GM12801 (cell line): ENCODE measurements around the gene RPTOR.

Source experiments
- TF ChIP-seq, protein P1 (sequence below): IDR thresholded peaks from one replicate; pipeline ENCODE4 v1.5.1; 2011; ENCODE audit warnings: control low read depth; ENCODE audit not compliant: insufficient read length; ENCODE audit errors: extremely low read depth

The RPTOR gene

DNA sequence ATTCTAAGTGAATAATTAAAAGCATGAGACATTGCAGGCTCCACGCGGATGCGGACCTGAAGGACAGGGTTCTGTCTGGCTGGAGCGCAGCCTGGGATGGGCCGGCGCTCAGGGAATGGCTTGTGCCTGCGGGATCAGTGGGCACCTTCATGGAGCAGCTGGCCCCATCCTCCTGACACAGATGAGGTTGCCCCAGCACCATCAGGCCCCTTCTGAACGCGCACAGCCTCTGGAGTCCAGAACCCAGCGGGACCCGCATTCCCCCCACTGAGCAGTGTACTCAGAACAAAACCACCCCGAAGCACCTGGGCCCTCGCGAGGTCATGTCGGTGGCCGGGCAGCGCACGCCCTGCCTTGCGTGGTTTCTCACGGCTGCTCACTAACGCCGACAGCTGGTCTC is 376.5 kb downstream of the RPTOR start:
- TF ChIP-seq, protein P1, sequence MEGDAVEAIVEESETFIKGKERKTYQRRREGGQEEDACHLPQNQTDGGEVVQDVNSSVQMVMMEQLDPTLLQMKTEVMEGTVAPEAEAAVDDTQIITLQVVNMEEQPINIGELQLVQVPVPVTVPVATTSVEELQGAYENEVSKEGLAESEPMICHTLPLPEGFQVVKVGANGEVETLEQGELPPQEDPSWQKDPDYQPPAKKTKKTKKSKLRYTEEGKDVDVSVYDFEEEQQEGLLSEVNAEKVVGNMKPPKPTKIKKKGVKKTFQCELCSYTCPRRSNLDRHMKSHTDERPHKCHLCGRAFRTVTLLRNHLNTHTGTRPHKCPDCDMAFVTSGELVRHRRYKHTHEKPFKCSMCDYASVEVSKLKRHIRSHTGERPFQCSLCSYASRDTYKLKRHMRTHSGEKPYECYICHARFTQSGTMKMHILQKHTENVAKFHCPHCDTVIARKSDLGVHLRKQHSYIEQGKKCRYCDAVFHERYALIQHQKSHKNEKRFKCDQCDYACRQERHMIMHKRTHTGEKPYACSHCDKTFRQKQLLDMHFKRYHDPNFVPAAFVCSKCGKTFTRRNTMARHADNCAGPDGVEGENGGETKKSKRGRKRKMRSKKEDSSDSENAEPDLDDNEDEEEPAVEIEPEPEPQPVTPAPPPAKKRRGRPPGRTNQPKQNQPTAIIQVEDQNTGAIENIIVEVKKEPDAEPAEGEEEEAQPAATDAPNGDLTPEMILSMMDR = no peak

DNA sequence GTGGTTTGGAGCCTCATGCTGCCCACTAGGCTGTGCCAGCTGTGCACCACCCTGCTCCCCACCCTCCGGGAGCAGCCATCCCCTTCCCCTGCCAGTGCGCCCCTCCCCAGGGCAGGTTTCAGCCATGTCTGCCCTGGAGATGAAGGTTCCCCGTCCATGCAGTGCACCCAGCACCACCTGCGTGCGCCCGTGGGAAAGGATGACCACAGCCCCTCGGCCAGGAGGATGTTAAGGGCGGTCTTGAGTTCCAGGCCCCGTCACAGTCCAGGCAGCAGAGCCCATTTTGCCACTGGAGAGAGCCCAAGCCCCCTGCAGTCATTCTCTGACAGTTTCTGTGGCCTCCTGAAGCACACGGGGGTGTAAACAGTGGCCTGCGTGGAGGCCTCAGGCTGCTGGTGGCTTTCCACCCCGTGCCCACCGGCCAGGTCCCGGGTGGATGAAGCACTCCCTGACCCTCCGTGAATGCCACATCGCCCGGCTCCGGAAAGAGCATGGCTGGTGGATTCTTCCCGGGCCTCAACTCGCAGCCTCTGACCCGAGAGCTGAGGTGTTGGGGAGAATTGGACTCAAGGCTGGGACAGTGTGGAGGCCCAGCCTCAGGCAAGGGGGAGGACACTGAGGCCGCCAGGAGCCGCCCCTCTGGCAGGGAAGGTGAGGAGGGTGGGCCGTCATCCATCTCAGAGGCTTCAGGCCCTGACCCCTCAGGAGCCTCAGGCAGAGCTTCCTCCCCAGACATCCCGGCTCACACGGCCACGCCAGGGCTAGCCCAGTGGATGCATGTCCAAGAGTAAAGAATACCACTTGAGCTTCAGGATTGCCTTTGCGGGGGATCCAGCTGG is 377.3 kb downstream of the RPTOR start:
- TF ChIP-seq, protein P1 = no peak

DNA sequence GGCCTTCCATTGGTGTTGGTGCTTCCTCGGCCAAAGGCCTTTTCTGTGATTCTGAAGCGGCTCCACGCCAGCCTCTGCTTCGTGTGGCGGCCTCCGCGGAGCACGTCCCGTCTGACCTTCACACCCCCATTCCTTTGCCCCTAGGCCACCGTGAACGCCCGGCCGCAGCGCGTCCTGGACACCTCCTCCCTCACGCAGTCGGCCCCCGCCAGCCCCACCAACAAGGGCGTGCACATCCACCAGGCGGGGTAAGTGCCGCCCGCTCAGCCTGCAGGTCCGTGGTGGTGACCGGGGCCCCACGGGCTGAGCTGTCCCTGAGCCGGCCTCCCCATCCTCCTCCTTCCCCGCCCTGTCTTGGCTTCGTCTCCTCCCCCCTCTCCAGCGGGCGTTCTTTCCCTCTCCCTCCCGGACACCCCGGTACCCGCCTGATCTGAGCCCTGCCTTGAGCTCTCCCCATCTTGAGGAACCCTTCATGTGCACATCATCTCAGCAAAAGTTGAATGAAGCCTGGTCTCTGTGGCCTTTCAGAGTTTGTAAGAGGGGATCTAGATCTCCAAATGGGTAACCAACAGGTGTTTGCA is 378.0 kb downstream of the RPTOR start:
- TF ChIP-seq, protein P1 = no peak

DNA sequence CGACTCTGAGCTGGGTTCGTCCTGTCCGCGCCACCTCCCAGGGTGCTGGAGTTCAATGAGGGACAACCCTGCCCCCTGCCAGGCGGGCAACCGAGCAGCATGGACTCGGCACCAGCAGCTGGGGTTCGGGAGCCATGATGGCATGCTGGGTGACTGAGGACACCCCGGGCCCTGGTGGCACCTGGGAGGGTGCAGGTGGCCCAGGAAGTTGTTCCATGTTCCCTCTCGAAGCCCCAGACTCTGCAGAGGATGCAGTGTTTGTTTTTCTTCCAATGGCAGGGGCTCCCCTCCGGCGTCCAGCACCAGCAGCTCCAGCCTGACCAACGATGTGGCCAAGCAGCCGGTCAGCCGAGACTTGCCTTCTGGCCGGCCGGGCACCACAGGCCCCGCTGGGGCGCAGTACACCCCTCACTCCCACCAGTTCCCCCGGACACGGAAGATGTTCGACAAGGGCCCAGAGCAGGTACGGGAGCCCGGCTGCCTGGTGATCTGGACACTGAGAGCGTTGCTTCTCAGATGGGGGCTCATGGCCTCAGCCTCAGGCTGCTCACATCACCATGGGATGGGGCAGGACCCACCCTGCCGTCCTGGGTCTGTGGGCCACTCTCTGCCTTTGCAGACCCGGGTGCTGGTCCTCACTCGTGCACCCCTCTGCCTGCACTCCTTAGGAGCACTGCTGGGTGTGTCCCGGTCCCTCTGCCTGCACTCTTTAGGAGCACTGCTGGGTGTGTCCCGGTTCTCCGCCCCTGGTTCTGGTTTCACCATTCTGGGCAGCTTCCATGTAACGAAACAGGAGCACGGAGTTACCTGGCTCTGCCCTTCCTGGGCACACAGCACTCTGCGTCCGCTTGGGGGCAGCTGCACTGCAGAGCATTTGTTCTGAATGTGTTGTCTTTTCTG is 378.8 kb downstream of the RPTOR start:
- TF ChIP-seq, protein P1 = no peak

DNA sequence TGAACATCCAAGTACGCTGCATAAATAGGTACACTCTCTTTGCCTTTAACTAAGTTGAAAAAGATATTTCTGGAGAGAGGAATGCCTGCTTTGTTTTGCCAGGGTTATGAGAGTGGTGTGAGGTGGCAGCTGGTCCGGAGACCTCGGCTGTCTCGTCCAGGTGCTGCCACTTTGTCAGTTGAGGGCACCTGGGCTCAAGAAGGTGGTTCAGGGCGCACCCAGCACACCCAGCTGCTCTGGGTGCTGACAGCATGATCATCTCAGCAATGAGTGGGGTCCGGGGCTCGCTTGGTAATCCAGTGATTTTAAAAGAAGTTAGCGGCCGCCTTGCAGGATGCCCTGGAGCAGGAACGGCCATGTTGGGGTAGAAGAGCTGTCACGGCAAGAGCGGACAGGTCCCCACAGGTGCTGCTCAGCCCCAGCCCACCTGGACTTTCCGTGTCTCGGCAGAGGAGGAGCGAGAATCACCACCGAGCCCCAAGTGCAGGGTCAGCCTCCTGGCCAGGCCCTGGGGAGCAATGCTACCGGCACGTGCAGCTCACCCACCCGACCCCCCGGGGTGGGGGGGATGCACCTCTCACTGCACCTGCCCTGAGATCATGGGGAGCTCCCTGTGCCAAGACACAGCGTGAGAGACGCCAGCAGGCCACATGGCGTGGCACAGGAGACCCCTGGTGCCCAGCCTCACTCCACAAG is 379.6 kb downstream of the RPTOR start:
- TF ChIP-seq, protein P1 = no peak

DNA sequence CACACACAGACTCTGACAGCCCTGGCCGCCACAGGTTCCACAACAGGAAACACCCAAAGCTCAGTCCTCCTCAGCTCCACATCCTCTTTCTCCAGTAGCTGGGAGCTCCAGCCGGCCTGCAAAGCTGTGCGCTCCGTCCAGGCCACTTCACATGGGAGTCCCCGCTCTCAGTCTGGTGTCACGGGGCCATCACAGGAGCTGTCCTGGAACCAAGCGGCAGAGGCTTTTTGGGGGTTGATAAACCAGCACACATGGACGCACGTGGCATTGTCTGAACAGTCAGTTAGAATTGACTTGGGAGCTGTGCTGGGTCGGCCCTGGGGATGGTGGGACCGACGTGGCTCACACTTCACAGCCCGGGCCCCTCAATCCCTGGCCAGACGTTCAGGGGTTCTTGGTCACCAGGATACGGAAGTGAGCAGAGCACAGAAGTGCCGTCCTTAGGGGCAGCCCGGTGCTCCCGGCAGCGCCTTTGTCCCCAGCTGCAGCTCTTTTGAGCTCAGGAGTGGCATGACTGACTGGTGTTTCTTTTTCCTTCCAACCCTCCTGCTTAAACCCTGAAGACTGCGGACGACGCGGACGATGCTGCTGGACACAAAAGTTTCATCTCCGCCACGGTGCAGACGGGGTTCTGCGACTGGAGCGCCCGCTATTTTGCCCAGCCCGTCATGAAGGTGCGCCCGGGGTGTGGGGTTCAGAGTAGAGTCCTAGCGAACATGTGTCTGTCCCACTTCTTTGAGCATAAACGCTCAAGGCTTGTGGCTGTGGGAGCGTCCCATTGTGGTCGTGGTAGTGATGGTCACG is 380.4 kb downstream of the RPTOR start:
- TF ChIP-seq, protein P1 = no peak
